ENCODE measurements around the gene EME1. TPM values are rescaled to one million over a fixed set of nuclear protein-coding genes. Genes with fewer than 3 reads are reported as not detected.

EME1 gene
- total and polyA plus RNA-seq, 2 of the 13 experiments (the other 11 are each of a cell fraction or from before 2014, with no cell fraction given), result 20.7 to 24.6 TPM

- TF ChIP-seq U2AF2 (IDR thresholded peaks at IDR 0.05; ENCODE audit: low read depth, low read length) (0 out of 2 replicates have a peak, but pooled peaks have one; percentile 56), ZNF136 (CRISPR knock-in tag; IDR thresholded peaks at IDR 0.05; ENCODE audit: low read depth) (no peak), TP53 (CRISPR knock-in tag; conservative IDR thresholded peaks at IDR 0.05) (0 out of 2 replicates have a peak, but pooled peaks have one; percentile 76), AKNA (CRISPR knock-in tag; IDR thresholded peaks at IDR 0.05; ENCODE audit: borderline replicate concordance) (no peak), ZNF263 (CRISPR knock-in tag; IDR thresholded peaks at IDR 0.05) (peak; percentile 52; the same call in 1 of the 2 replicates), GABPA (IDR thresholded peaks at IDR 0.05; ENCODE audit: low read depth, low read length) (peak; percentile 98), GABPA (CRISPR knock-in tag; IDR thresholded peaks at IDR 0.05; ENCODE audit: low read depth) (peak; percentile 100), ZBTB21 (CRISPR knock-in tag; IDR thresholded peaks at IDR 0.05) (peak; percentile 71; the same call in 1 of the 2 replicates), PHF21A (CRISPR knock-in tag; IDR thresholded peaks at IDR 0.05) (peak; percentile 78), SMAD3 (CRISPR knock-in tag; IDR thresholded peaks at IDR 0.05) (peak; percentile 96), LCORL (IDR thresholded peaks at IDR 0.05) (peak; percentile 86), LCORL (CRISPR knock-in tag; IDR thresholded peaks at IDR 0.05) (peak; percentile 83; the same call in 1 of the 2 replicates), ZNF792 (CRISPR knock-in tag; IDR thresholded peaks at IDR 0.05) (peak; percentile 85), ZNF160 (CRISPR knock-in tag; IDR thresholded peaks at IDR 0.05) (peak; percentile 88), EP300 (IDR thresholded peaks at IDR 0.05; ENCODE audit: low read depth in 2 of 2, low read length in 2 of 2) (0 out of 4 replicates have a peak, but pooled peaks of 1 of the 2 experiments have one; percentile 32), EP300 (CRISPR knock-in tag; IDR thresholded peaks at IDR 0.05; ENCODE audit: borderline replicate concordance) (peak; percentile 45), EZH2 (conservative IDR thresholded peaks at IDR 0.05; ENCODE audit: low read depth, low read length) (no peak), ZNF24 (IDR thresholded peaks at IDR 0.05) (no peak), ZNF326 (CRISPR knock-in tag; IDR thresholded peaks at IDR 0.05; ENCODE audit: borderline replicate concordance) (no peak), PAF1 (CRISPR knock-in tag; IDR thresholded peaks at IDR 0.05) (no peak), ZNF772 (CRISPR knock-in tag; IDR thresholded peaks at IDR 0.05) (peak; percentile 95), ZNF232 (CRISPR knock-in tag; IDR thresholded peaks at IDR 0.05; ENCODE audit: borderline replicate concordance) (peak; percentile 80), FOXK1 (CRISPR knock-in tag; IDR thresholded peaks at IDR 0.05; ENCODE audit: borderline replicate concordance, low read depth) (peak; percentile 94)
- TF ChIP-seq, protein P1, sequence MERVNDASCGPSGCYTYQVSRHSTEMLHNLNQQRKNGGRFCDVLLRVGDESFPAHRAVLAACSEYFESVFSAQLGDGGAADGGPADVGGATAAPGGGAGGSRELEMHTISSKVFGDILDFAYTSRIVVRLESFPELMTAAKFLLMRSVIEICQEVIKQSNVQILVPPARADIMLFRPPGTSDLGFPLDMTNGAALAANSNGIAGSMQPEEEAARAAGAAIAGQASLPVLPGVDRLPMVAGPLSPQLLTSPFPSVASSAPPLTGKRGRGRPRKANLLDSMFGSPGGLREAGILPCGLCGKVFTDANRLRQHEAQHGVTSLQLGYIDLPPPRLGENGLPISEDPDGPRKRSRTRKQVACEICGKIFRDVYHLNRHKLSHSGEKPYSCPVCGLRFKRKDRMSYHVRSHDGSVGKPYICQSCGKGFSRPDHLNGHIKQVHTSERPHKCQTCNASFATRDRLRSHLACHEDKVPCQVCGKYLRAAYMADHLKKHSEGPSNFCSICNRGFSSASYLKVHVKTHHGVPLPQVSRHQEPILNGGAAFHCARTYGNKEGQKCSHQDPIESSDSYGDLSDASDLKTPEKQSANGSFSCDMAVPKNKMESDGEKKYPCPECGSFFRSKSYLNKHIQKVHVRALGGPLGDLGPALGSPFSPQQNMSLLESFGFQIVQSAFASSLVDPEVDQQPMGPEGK (CRISPR knock-in tag; IDR thresholded peaks at IDR 0.05), result peak; percentile 47; the same call in 1 of the 2 replicates
- TF ChIP-seq, protein P2, sequence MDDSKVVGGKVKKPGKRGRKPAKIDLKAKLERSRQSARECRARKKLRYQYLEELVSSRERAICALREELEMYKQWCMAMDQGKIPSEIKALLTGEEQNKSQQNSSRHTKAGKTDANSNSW (CRISPR knock-in tag; IDR thresholded peaks at IDR 0.05; ENCODE audit: borderline replicate concordance), result no peak; the same call in 1 of the 2 replicates
Observed at GRCh38 chr17:50372758-50373556, at the start of gene EME1, which contains the start of gene MRPL27 (continued).
